Stimulated activated CD8-positive, alpha-beta memory T cell treated with anti-CD3 and anti-CD28 coated beads, Interleukin-12 subunit alpha, Interleukin-12 subunit beta, amount 100 ng/mL, for 24 hours (primary cell): ENCODE results near the gene SDHAF2.
"Not testable (repeated sequence)": the region's sequence is repeated elsewhere in the genome, so short reads cannot be mapped to it uniquely, and the experiment has no call there.

ENCODE experiments used
- DNase-seq: peaks from one replicate; pipeline ENCODE4 v3.0.0-alpha.2; 2020; ENCODE audit errors: extremely low read depth

Gene SDHAF2

GRCh38 chr11:61429691-61430582 is at the start of gene SDHAF2, which contains the start of gene CPSF7:
Gene SDHAF2, plus strand, starts transcription at chr11:61430124. Its CDS starts 23 bp downstream, at chr11:61430147.
Gene CPSF7, minus strand, starts transcription at chr11:61429975. Its CDS starts 740 bp downstream, at chr11:61429235.
- DNase-seq, result peak; percentile 95

GRCh38 chr11:61380884-61381283 is 49.0 kb upstream of the SDHAF2 start:
- no peak for DNase-seq

GRCh38 chr11:61383859-61384258 is 46.1 kb upstream of the SDHAF2 start:
- DNase-seq, result not testable (repeated sequence)

GRCh38 chr11:61384271-61385242 is 45.4 kb upstream of the SDHAF2 start:
- DNase-seq, result no peak

- DNase-seq, result no peak
Observed at GRCh38 chr11:61390161-61390560, 39.8 kb upstream of the SDHAF2 start.

GRCh38 chr11:61392981-61393595 is 36.8 kb upstream of the SDHAF2 start:
- no peak for DNase-seq

GRCh38 chr11:61401173-61401572 is 28.8 kb upstream of the SDHAF2 start:
- no peak for DNase-seq

- DNase-seq, result no peak
Observed at GRCh38 chr11:61401573-61401972, 28.4 kb upstream of the SDHAF2 start.

- no peak for DNase-seq
Observed at GRCh38 chr11:61403658-61404057, 26.3 kb upstream of the SDHAF2 start.

- DNase-seq, result no peak
Observed at GRCh38 chr11:61404103-61404502, 25.8 kb upstream of the SDHAF2 start.

GRCh38 chr11:61404641-61405040 is 25.3 kb upstream of the SDHAF2 start:
- no peak for DNase-seq

- DNase-seq, result no peak
Observed at GRCh38 chr11:61406067-61406466, 23.9 kb upstream of the SDHAF2 start.

GRCh38 chr11:61406991-61407728 is 22.8 kb upstream of the SDHAF2 start:
- no peak for DNase-seq

- no peak for DNase-seq
Observed at GRCh38 chr11:61411589-61411988, 18.3 kb upstream of the SDHAF2 start.

- DNase-seq, result no peak
Observed at GRCh38 chr11:61413496-61413895, 16.4 kb upstream of the SDHAF2 start.

- DNase-seq, result no peak
Observed at GRCh38 chr11:61414547-61414946, 15.4 kb upstream of the SDHAF2 start.

- no peak for DNase-seq
Observed at GRCh38 chr11:61415381-61415780, 14.5 kb upstream of the SDHAF2 start.

- no peak for DNase-seq
Observed at GRCh38 chr11:61416941-61417340, 13.0 kb upstream of the SDHAF2 start.

GRCh38 chr11:61417670-61418069 is 12.3 kb upstream of the SDHAF2 start:
- no peak for DNase-seq

GRCh38 chr11:61418136-61418535 is 11.8 kb upstream of the SDHAF2 start:
- DNase-seq, result no peak

GRCh38 chr11:61422226-61422625 is 7.7 kb upstream of the SDHAF2 start:
- DNase-seq, result no peak
